HG02884 (cell line): ENCODE results near the gene P2RY2.

ENCODE experiments used
- ATAC-seq: cut with Tn5 transposase; IDR thresholded peaks from one replicate; pipeline ENCODE4 v1.9.1; 2021; ENCODE audit warnings: mild to moderate bottlenecking, moderate library complexity; ENCODE audit not compliant: unreplicated experiment

Gene P2RY2

DNA sequence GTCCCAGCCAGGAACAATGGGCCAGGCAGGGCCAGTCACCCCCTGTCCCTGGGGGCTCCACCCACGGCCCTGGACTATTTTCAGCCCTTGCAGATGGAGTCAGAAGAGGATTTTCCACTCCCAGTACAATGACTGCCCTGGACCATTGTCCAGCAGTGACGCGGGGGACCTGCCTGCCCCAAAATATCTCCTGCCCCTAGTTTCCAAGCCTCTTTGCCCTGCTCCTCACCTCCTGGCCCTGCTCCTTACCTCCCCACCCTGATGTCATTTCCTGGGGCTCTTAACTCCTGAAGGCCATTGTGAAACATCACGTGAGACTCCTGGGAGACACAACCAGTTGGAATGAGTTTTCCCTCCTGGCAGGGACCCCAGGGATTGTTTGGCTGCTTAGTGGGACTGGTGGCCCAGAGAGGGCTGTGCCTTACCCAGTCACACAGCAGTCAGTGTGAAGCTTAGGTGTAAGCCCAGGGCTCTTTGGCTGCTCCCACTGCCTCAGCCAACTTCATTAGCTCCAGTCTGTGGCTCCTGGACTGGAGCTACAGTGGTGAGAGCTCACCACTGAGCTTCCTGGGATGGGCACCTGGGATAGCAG is 22.2 kb downstream of the P2RY2 start:
- no peak for ATAC-seq

DNA sequence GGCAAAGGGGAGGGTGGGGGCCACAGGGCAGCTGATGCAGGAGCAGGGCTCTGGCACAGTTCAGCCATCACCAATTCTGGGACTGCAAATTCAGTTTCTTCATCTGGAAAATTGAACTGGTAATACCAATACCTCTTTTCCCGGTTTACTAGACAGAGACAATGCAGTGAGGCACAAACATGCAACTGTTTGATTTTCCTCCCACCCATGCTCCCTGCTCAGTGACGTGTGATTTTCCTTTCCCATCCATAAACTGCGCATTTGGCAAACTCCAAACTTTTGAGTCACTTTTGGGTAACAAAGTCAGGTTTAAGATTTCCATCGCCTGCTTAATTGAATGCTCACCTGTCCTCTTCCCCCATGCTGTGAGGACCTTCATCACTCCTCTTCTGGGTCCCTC is 23.2 kb downstream of the P2RY2 start:
- no peak for ATAC-seq

DNA sequence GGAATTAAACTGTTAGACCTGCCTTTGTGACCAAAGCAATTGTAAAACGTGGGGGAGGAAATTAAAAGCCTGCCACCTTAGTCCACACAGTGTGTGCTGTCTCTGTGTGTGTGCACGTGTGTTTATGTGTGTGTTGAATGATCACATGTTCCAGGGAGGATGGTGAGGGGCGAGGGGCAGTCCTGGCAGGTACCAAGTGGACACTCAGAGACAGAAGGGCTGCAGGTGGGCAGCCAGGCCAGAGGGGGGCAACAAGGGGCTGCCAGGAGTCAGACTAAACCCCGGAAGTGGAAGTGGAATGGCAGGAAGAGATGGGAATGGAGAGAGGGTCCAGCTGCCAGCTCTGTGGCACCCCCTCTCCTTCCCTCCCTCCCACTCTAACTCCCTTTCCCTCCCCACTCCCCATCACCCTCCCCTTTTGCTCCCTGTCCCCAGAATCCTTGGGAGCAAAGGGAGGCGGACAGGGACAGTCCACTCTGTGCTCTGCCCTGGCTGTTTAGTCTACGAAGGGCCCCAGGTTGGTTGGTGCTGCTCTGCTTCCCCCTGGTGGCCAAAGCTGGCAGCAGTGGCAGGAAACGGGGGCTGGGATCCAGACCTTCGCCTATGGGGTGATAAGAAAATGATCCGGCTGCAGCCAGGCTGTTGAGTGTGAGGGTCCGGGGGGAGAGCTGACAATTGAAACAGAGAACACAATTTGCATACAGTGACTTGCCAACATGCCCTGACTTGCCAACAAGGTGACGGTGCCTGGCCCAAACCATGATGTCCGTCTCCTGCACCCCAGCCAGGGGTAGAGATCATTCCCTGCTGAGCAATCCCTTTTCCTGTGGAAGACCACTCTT is 24.4 kb downstream of the P2RY2 start:
- ATAC-seq, result no peak

DNA sequence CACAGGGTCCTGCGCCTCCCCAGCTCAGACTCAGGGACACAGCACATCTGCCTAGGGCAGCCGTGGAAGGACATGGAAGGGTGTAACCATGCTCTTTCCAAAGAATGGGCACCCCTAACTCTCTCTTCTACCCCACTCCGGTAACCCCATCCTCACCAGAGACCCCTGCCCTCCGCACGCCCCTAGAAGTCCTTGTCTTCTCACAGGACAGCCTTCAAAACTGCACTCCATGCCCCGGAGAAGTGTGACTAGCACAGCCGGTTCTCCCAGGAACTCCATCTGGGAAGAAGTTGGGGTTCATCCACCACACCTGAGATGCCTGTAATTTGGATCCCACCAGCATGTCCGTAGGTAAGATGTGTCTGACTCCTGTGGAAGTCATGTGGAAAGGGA is 25.0 kb downstream of the P2RY2 start:
- ATAC-seq, result no peak

DNA sequence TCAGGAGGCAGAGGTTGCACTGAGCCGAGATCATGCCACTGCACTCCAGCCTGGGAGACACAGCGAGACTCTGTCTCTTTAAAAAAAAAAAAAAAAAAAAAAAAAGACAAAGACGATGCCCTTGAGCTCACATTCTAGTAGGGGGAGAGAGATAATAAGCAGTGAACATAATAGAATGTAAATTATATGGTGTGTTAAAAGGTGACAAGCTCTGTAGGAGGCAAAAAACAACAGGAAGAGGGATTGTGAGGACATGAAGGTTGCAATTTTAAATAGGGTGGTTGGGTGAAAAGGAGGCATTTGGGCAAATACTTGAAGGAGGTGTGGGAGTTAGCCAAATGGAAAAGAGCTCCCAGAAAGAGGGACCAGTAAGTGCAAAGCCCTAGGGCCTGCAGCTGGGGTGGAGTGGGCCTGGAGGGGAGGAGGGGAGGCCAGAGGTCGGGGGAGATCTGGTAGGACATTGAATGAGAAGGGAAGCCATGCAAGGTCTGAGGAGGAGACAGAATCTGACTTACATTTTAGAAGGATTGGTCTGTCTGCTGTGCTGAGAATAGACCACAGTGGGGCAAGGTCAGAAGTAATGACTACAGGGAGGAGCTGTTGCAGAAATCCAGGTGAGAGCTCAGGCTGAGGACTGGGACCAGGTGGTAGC is 26.6 kb downstream of the P2RY2 start:
- ATAC-seq, result no peak

DNA sequence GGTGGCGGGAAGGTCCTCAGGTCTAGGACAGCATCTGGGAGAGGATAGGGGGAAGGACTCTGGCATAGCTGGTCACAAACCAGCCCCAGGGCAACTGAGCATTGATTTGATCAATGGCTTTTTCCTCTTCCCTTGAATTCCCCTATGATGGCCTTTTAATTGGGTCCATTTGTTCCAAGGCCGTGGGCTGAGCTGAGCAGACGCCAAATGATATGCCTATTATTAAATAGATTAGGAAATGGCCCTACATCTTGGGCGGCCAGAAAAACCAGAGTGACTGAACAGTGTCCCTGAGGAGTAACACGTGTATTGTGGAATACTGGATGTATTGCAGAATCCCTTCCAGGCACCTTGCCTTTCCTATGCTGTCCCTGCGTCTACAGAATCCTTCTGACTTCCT is 27.4 kb downstream of the P2RY2 start:
- ATAC-seq, result no peak

DNA sequence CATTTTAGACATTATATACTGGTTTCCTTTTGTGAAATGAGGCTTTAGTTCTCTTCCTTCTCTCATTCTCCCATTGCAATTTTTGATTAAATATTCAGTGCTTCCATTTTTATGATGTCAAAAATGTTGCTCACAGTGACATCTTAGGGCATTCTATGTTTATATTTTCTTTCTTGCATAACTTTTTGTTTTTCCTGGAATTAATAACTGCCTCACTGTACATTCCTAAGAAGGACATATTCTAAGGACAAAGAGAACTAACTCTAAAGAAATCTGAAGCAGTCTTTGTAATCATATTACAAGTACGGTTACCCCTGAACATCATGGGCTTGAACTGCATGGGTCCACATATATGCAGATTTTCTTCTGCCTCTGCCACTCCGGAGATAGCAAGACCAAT is 28.2 kb downstream of the P2RY2 start:
- ATAC-seq, result no peak

DNA sequence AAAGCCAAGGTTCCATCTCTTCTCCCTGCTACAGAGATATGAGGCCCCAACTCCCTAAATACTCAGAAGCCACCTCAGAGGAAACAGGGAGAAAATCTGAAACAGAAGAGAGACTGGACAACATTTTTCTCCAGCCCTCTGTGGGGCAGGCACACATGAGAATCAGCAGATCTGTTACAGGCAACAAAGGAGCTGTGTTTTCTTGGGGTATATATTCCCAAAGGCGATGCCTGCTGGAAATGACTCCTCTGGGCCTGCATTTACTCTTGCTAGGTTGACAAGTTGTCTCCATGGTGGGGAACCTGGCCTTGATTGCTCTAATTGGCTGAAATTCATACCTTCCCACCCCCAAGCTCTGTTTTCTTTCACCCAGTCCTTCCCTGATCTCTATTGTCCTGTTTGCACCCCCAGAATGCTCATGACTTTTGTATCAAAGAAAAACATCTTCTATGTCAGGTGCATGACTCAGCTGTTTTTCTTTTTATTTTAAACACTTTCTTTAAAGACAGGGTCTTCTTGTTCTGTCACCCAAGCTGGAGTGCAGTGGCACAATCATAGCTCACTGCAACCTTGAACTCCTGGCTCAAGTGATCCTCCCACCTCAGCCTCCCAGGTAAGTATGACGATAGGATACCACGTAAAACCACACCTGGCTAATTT is 30.6 kb downstream of the P2RY2 start:
- no peak for ATAC-seq

DNA sequence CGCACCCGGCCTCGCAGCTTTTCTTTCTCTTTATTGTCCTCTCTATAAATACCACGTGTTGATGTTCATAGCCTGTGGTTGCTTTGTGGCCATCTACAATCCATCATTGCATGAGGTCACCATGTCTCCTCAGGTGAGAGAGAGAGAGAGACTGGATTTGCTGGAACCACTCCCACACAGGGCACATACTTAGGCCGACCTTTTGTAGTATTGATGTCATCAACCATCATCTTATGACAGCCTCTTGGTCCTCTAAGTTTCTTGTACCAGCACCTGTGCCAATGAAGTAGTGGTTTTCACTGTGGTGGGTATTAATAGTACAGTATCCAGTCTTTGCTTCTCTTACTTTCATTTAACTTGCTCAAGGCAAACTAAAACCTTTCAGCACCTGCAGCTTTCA is 31.2 kb downstream of the P2RY2 start:
- ATAC-seq, result no peak

DNA sequence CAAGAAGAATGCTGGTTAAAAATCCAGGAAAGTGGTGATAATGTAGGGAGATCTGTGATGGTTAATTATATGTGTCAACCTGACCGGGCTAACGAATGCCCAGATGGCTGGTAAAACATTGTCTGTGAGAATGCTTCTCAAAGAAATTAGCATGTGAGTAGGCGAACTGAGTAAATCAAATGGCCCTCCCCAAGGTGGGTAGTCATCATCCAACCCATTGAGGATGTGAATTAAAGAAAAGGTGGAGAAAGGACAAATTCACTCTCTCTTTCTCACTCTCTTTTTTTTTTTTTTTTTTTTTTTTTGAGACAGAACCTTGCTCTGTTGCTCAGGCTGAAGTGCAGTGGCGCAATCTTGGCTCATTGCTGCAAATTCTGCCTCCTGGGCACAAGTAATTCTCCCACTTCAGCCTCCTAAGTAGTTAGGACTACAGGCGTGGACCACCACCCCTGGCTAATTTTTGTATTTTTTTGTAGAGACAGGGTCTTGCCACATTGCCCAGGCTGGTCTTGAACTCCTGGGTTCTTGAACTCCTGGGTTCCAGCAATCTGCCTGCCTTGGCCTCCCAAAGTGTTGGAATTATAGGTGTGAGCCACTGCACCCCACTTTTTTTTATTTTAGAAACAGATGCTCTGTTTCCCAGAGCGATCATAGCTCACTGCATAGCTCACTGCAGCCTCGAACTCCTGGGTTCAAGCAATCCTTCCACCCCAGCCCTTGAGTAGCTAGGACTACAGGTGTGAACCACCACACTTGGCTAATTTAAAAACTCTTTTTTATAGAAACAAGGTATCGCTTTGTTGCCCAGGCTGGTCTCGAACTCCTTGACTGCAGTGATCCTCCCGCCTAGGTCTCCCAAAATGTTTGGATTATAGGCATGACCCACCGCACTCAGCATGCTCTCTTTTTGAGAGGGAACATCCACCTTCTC is 32.0 kb downstream of the P2RY2 start:
- ATAC-seq, result no peak

DNA sequence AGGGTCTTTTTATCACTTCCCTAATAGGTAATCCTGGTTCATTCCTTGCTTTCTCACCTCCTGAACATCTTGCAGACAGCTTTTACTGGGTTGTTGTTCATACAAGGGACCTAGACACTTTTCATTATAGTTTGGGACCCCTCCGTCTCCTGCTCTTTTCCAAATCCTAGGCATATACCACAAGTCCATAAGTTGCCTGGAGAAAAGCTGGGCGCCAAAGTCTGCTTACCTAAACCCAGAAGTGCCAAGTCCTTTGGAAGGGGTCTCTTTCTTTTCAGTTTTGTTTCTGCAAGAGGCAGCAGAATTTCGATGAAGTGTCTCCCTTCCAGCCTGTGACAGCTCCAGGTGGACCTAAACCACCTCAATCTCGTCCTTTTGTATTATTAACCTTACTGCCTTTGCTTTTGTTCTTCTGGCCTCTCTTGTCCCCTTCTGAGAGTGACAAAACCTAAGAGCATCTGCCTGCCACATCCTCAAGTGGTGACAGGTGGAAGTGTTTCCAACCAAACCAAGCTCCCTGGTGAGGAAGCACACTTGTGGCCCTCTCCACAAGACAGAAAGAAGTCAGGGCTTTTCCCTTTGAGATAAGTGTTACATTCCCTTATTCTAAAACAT is 34.6 kb downstream of the P2RY2 start:
- ATAC-seq, result no peak

DNA sequence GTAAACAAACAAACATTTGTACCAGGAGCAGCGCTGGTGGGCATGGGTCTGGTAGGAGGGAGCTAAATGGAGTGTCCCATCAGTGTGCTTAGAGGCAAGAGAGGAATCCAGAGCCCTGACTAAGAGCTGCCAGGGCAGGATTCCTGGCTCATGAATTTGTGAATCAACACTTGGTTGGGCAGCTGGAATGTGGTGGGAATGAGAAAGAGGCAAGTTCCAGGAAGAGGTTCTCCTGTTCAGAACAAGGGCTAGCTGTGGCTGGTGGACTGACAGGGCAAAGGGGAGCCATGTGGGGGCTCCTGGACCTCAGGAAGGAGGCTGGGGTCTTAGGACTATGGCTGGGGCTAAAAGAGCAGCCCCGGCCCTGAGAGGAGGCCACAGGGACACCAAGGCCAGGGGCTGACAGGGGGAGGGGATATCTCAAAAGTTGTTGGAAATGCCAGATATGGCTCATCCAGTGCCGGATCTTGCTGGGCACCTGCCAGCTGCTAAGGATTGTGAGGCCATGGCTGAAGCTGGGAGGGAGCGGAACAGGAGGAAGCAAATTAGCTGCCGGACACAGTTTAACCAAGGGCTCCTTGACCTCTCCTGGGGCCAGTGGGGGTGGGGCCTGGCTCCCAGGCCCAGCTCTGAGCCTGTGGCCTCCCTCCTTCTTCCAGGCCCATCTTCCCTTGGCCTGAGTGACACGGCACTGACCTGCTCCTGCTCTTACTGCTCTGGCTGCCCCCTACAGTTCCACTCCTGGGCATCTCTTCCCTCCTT is 39.4 kb downstream of the P2RY2 start:
- ATAC-seq, result no peak

DNA sequence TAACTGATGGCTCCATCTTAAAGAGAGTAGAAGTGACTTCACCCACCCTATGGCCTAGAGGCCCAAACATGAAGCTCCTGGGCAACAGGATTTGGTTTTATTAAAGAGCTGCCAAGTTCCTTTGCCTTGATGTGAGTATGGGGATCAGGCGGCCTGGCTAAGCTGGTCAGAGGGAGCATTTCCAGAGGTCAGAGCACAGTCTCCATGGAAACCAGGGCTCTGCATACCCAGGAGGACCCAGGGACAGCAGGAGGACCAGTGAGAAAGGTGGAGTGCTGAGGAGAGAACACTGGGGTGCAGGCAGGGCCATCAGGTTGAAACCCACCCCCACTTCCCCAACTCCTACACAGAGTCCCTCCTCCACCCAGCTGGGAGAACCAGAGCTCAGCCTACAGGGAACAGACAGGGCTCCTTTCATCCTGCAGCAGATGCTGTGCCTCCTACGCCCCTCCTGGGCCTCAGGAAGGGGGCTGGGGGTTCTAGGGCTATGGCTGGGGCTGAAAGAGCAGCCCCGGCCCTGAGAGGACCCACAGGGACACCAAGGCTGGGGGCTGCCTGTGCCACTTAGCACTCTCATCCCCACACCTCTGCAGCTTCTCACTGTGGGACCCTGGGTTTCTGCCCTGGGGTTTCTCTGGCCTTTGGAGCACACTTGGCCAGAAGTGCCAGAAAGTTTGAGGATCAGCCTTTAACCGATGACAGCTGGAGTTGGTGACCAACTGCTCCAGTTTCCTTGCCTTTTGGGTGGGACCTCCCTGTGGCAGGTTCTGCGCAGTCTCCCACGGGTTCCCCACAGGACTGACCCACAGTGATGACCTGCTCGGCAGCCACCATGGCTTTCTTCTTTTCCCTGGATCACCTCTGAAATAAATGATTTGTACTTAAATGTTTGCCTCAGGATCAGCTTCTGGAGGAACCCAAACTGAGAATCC is 40.3 kb downstream of the P2RY2 start:
- no peak for ATAC-seq

DNA sequence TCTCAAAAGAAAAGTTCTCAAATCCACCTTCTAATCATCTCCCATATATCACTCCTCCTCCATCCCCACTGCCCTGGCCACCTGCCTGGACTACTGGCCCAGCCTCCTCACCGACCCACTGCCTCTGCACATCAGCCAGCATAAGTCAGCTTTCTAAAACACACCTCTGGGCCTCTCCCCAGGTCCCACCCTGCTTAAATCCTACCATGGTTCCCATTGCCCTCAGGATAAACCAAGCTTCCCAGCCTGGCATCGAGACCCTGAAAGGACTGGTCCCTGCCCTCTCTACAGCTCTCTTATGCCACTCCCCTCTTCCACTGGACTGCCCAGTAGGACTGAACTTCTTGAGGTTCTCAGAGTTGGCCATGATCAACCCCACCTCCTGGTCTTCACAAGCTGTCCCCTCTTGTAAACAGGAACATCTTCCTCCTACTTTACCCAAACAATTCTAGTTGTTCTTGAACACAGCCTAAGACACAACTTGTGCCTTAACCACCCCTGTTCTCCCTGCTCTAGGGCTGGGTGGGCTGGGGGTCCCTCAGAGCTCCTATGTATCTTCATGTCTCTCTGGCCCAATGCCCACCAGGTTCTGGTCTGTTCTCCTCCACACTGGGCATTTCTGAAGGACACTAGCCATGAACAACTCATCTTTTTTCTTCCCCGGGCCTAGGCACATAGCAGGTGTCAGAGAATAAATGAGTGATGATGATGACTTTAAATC is 41.5 kb downstream of the P2RY2 start:
- ATAC-seq, result no peak

DNA sequence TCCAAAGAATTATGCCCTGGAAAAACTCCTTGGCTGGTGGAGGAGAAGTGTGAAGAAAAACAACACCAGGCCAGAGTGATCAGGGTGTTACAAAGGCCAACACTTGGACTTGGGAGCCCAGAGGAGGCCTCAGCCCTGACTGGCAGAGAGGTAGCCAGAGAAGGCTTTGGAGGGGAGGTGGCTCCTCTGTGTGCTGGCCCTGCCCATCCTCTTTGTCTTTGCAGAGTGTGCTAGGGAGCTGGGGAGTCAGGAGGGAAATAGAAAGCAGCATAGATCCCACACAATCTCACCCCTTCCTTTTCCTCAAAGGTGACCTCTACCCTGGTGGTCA is 42.0 kb downstream of the P2RY2 start:
- no peak for ATAC-seq

DNA sequence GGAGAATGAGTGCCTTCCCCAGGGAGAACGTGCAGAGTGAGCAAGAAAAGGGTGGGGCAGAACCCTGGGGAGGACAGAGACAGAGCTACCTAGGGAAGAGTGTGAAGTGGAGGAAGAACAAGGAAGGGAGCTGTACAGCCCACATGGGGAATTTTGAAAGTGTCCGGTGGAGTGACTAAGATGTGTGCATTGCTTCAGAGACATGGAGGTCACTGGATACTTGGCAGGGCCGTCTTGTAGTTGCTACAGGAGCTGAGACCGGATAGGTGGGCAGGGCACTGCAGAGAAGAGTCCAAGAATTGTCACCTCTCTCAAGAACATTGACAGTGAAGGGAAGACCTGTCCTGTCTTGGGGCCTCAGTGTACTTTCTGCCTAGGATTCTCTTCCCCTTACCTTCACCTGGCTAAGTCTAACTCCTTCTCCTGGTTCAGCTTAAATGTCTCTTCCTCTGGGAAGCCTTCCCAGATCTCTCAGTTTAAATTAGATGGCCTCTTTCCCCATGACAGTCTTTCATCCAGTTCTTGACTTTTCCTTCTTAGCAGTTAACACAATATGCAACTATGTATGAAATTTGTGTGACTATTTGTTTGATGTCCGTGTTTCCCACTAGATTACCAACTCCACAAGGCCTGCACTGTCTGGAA is 44.9 kb downstream of the P2RY2 start:
- no peak for ATAC-seq

DNA sequence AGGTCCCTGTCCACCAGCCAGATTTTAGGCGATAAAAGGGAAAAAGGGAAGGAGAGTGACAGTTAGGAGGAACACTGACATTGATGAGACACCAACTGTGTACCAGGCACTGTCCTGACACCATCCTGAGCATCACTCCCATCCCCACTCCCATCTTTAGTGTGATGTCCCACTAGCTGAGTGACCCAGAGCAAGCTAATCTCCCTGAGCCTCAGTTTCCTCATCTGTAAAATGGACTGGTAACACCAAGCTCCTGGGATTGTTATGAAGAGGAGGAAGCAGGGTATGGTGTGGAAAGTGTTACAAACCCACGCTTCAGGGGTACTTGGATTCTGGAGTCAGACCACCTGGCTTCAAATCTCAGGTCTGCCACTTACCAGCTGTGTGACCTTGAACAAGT is 45.6 kb downstream of the P2RY2 start:
- ATAC-seq, result no peak
